Measurements from ENCODE around the gene CBARP.

CBARP gene

GRCh38 chr19:1238369-1239303 lies 831 bp upstream of the CBARP start:
- DNase-seq, result peak; percentile 51 to 55

- DNase-seq, result peak in 1 of 2 experiments; percentile 58
Measured at GRCh38 chr19:1237027-1237659, 662 bp downstream of the CBARP start.

- no peak for DNase-seq
Measured at GRCh38 chr19:1236576-1236975, 1.2 kb downstream of the CBARP start.

- no peak for DNase-seq
Measured at GRCh38 chr19:1235625-1236538, 1.9 kb downstream of the CBARP start.

GRCh38 chr19:1234955-1235380 lies 2.8 kb downstream of the CBARP start:
- DNase-seq, result no peak

GRCh38 chr19:1234051-1234954 lies 3.5 kb downstream of the CBARP start:
- DNase-seq, result no peak

- DNase-seq, result no peak
Measured at GRCh38 chr19:1233115-1233667, 4.6 kb downstream of the CBARP start.

GRCh38 chr19:1232652-1233072 lies 5.1 kb downstream of the CBARP start:
- no peak for DNase-seq

GRCh38 chr19:1231729-1232637 lies 5.8 kb downstream of the CBARP start:
- DNase-seq, result no peak

- DNase-seq, result no peak
Measured at GRCh38 chr19:1230783-1231489, 6.9 kb downstream of the CBARP start.

- no peak for DNase-seq
Measured at GRCh38 chr19:1229924-1230782, 7.7 kb downstream of the CBARP start.

- no peak for DNase-seq
Measured at GRCh38 chr19:1229056-1229923, 8.5 kb downstream of the CBARP start.

GRCh38 chr19:1228161-1228957 lies 9.4 kb downstream of the CBARP start:
- DNase-seq, result no peak

GRCh38 chr19:1227304-1228054 lies 10.3 kb downstream of the CBARP start:
- DNase-seq, result no peak

- DNase-seq, result no peak
Measured at GRCh38 chr19:1226522-1227303, 11.1 kb downstream of the CBARP start.

GRCh38 chr19:1226227-1226518 lies 11.6 kb downstream of the CBARP start:
- no peak for DNase-seq

Data from activated T-cell treated with anti-CD3 and anti-CD28 coated beads, Interleukin-2, amount 50 U/mL, for 48 hours (primary cell).